Hypothalamus (tissue), 51 donors: Measurements from ENCODE around the gene ESRP2.
A peak's percentile ranks its signal among the peaks of the same experiment; 100 is the strongest.

ENCODE experiments used
- DNase-seq, 51 donors: peaks; one replicate each; lab custom pipeline; 2025; lab: John Stamatoyannopoulos, UW

Gene ESRP2

GRCh38 chr16:68235887-68236136 is at the start of gene ESRP2:
TSS of gene ESRP2 (minus strand) at chr16:68236127. CDS start at chr16:68236045, 82 bp downstream.
- DNase-seq, result no peak

- DNase-seq, result no peak
Measured at GRCh38 chr16:68285683-68286082, 49.8 kb upstream of the ESRP2 start.

GRCh38 chr16:68284847-68285246 is 48.9 kb upstream of the ESRP2 start:
- no peak for DNase-seq

GRCh38 chr16:68283801-68284598 is 48.1 kb upstream of the ESRP2 start:
- DNase-seq, result no peak

GRCh38 chr16:68283346-68283745 is 47.4 kb upstream of the ESRP2 start:
- no peak for DNase-seq

- no peak for DNase-seq
Measured at GRCh38 chr16:68282064-68282452, 46.1 kb upstream of the ESRP2 start.

GRCh38 chr16:68281368-68282063 is 45.6 kb upstream of the ESRP2 start:
- no peak for DNase-seq

- no peak for DNase-seq
Measured at GRCh38 chr16:68279726-68280558, 44.0 kb upstream of the ESRP2 start.

GRCh38 chr16:68276223-68276622 is 40.3 kb upstream of the ESRP2 start:
- no peak for DNase-seq

GRCh38 chr16:68275611-68276191 is 39.8 kb upstream of the ESRP2 start:
- DNase-seq, result no peak

GRCh38 chr16:68274441-68274840 is 38.5 kb upstream of the ESRP2 start:
- DNase-seq, result no peak

GRCh38 chr16:68273896-68274295 is 38.0 kb upstream of the ESRP2 start:
- DNase-seq, result no peak

- DNase-seq, result no peak
Measured at GRCh38 chr16:68273459-68273858, 37.5 kb upstream of the ESRP2 start.

- no peak for DNase-seq
Measured at GRCh38 chr16:68272507-68273209, 36.7 kb upstream of the ESRP2 start.

GRCh38 chr16:68270353-68270752 is 34.4 kb upstream of the ESRP2 start:
- DNase-seq, result no peak

- no peak for DNase-seq
Measured at GRCh38 chr16:68269793-68270192, 33.9 kb upstream of the ESRP2 start.

GRCh38 chr16:68267612-68268405 is 31.9 kb upstream of the ESRP2 start:
- DNase-seq, result no peak

GRCh38 chr16:68265078-68265920 is 29.4 kb upstream of the ESRP2 start:
- DNase-seq, result peak in 15 of 51 donors; percentile 5 to 42 (median 25)
